ENCODE data around the gene LMBR1. TPM values are rescaled to one million over a fixed set of nuclear protein-coding genes. Genes with fewer than 3 reads are reported as not detected.

LMBR1 gene
- total and polyA plus RNA-seq, 2 of the 4 experiments (the other 2 are of a cell fraction), result 11.9 to 19.9 TPM

DNA sequence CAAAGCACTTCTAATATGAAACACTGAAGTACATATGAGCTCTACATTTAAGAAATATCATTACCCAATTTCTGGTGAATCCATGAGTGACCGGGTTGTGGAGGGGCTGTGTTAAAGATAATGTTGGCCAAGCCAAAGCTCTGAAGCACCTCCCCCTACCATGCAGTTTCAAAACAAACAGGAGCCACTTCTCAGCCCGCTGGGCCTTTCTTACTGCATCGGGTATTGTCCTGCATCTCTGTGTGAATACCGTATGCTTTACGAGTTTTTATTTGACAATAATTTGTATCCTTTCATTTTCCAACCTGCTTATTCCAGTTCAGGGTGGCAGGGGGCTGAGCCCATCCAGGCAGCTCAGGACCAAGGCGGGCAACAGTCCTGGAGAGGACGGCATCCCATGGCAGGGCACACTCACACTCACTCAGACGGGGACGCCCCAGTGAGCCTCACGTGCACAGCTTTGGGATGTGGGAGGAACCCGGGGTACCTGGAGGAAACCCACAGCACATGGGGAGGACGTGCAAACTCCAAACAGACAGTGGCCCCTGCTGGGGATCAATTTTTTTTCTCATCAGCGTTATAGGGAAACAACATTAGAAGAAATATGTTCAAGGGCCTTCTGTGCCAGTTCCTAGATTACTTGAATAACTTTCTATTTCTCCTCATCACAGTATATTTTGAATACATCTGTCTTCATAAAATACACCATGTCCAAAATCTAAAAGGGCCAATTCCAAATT, 250.5 kb downstream of the LMBR1 start:
- ATAC-seq (ENCODE audit: low read depth), result no peak
- Histone ChIP-seq H3K14ac (replicated peaks; ENCODE audit: low read depth, low read length) (no peak overlapping the region), H2BK5ac (ENCODE audit: low read depth, low read length, poor library complexity, severe bottlenecking) (no peak overlapping the region), H3K9ac (ENCODE audit: low read depth, low read length) (no peak overlapping the region), H2BK20ac (ENCODE audit: low read depth, low read length) (no peak overlapping the region), H3K79me1 (ENCODE audit: low read depth in 1 of 2, low read length in 2 of 2) (peaks cover 7 to 17% of the 10 kb centered on the region in 2 experiments), H2AFZ (replicated peaks; ENCODE audit: low read length, poor library complexity) (no peak overlapping the region), H3K9me1 (ENCODE audit: insufficient read depth, low read length) (peaks cover 3% of the 10 kb centered on the region; the same call in 1 of the 2 replicates), H3K36me3 (ENCODE audit: control insufficient read depth, insufficient read depth, low read length) (no peaks in the 10 kb centered on the region), H2AK5ac (ENCODE audit: low read depth, low read length) (no peak overlapping the region), H3K27ac (ENCODE audit: insufficient read depth, low read length) (no peak overlapping the region), H2BK15ac (ENCODE audit: low read depth, low read length) (no peak overlapping the region), H4K5ac (ENCODE audit: low read depth, low read length) (no peak overlapping the region), H3K4me3 (ENCODE audit: insufficient read depth, low read depth, low read length) (no peak overlapping the region), H2AK9ac (replicated peaks; ENCODE audit: low read depth, low read length, poor library complexity) (no peak overlapping the region), H3K27me3 (ENCODE audit: control insufficient read depth, insufficient read depth, low read length) (no peaks in the 10 kb centered on the region), H4K8ac (ENCODE audit: low read depth in 2 of 2, low read length in 2 of 2) (no peak overlapping the region), H3K4me2 (ENCODE audit: low read depth, low read length) (no peak overlapping the region), H3K4me1 (ENCODE audit: control insufficient read depth, insufficient read depth, low read length) (peaks cover 2% of the 10 kb centered on the region; the same call in 1 of the 2 replicates), H2BK120ac (ENCODE audit: low read depth, low read length) (no peak overlapping the region), H4K91ac (ENCODE audit: insufficient read depth, low read depth, low read length) (no peak overlapping the region), H3K23ac (ENCODE audit: low read depth, low read length) (no peak overlapping the region), H3K18ac (ENCODE audit: low read depth, low read length) (no peak overlapping the region), H3K9me3 (ENCODE audit: control insufficient read depth, insufficient read depth, low read length) (no peaks in the 10 kb centered on the region), H3K4ac (ENCODE audit: low read depth, low read length) (no peak overlapping the region), H4K20me1 (ENCODE audit: insufficient read depth, low read length) (no peaks in the 10 kb centered on the region), H3K56ac (ENCODE audit: extremely low read depth, insufficient read depth, low read length) (no peak overlapping the region)
- WGBS, 2 experiments (ENCODE audit: extremely low coverage in 2 of 2, insufficient read length in 1 of 2), result 76% methylated on average over 4 of the region's 13 CpGs; no CpG with 5 or more reads in 1 of the 2 experiments
- in situ Hi-C loops (cut with MboI; ENCODE audit: low sequenced_read_pairs) (loop anchor here (25.0 kb wide), 2 partner anchors 495 to 830 kb away; partner anchors contain the start of genes SHH and UBE3C), dilution Hi-C loops (cut with HindIII; ENCODE audit: low sequenced_read_pairs, unreplicated experiment) (no loop called here), intact Hi-C loops (cut with micrococcal nuclease) (no loop called here)
- TF ChIP-seq CHD1 (IDR thresholded peaks at IDR 0.05; ENCODE audit: low read depth, low read length), result no peak
- TF ChIP-seq RFX5 (IDR thresholded peaks at IDR 0.05; ENCODE audit: low read depth, low read length), result no peak
- TF ChIP-seq POLR2A (IDR thresholded peaks at IDR 0.05; ENCODE audit: low read depth, low read length), result no peak
- TF ChIP-seq, protein P1, sequence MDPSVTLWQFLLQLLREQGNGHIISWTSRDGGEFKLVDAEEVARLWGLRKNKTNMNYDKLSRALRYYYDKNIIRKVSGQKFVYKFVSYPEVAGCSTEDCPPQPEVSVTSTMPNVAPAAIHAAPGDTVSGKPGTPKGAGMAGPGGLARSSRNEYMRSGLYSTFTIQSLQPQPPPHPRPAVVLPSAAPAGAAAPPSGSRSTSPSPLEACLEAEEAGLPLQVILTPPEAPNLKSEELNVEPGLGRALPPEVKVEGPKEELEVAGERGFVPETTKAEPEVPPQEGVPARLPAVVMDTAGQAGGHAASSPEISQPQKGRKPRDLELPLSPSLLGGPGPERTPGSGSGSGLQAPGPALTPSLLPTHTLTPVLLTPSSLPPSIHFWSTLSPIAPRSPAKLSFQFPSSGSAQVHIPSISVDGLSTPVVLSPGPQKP (IDR thresholded peaks at IDR 0.05; ENCODE audit: borderline replicate concordance, low read depth, low read length), result no peak
- no peak for TF ChIP-seq RCOR1 (IDR thresholded peaks at IDR 0.05; ENCODE audit: insufficient replicate concordance, low read length)
- TF ChIP-seq, protein P2, sequence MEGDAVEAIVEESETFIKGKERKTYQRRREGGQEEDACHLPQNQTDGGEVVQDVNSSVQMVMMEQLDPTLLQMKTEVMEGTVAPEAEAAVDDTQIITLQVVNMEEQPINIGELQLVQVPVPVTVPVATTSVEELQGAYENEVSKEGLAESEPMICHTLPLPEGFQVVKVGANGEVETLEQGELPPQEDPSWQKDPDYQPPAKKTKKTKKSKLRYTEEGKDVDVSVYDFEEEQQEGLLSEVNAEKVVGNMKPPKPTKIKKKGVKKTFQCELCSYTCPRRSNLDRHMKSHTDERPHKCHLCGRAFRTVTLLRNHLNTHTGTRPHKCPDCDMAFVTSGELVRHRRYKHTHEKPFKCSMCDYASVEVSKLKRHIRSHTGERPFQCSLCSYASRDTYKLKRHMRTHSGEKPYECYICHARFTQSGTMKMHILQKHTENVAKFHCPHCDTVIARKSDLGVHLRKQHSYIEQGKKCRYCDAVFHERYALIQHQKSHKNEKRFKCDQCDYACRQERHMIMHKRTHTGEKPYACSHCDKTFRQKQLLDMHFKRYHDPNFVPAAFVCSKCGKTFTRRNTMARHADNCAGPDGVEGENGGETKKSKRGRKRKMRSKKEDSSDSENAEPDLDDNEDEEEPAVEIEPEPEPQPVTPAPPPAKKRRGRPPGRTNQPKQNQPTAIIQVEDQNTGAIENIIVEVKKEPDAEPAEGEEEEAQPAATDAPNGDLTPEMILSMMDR (conservative IDR thresholded peaks at IDR 0.05; ENCODE audit: low read depth, low read length), result no peak
- no TSS peak for BruUV-seq (replicated peaks)
- ChIA-PET POLR2A (ENCODE audit: unreplicated experiment) (no interaction called here), CTCF (no interaction called here)
- DNase-seq, result no peak

All from IMR-90 (cell line).